ENCODE results near the gene TUBGCP2.

TUBGCP2 gene

DNA sequence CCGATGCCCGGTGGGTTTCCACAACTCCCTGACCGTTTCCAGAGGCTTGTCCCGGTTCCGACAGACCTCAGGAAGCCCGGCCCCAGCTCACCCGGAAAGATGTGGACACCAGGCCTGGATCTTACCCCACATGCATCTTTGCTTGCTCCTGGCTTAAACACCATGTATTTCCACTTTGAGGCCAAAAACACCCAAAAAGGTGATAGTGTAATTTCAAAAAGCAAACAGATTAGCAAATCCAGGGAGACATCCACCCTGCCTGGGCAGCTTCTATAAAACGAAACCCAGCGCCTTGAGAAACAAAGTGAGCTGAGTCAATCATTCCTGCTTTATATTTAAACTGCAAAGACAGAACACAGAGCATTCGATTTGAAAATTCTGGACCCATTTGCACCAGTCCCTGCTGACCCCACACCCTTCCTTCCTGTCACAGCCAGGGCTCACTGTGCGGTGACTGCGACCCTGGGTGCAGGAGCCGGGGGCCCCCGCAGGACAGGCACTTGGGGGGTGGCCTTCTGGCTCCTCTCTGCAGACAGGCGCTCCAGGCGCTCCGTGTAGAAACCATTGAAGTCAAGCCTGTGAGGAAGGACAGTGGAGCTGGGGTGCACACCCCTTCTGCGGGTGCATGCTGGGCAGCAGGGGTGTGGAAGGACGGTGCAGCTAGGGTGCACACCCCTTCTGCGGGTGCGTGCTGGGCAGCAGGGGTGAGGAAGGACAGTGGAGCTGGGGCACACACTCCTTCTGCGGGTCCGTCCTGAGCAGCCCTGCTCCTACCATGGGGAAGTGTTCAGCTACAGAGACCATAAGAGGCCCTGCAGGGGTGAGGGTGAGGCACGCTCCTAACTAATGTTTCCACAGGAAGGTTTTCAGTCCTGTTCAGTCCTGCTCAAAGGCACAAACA is 29.1 kb downstream of the TUBGCP2 start:
- DNase-seq (ENCODE audit: low read depth in 1 of 2, low spot score in 1 of 2), result no peak

DNA sequence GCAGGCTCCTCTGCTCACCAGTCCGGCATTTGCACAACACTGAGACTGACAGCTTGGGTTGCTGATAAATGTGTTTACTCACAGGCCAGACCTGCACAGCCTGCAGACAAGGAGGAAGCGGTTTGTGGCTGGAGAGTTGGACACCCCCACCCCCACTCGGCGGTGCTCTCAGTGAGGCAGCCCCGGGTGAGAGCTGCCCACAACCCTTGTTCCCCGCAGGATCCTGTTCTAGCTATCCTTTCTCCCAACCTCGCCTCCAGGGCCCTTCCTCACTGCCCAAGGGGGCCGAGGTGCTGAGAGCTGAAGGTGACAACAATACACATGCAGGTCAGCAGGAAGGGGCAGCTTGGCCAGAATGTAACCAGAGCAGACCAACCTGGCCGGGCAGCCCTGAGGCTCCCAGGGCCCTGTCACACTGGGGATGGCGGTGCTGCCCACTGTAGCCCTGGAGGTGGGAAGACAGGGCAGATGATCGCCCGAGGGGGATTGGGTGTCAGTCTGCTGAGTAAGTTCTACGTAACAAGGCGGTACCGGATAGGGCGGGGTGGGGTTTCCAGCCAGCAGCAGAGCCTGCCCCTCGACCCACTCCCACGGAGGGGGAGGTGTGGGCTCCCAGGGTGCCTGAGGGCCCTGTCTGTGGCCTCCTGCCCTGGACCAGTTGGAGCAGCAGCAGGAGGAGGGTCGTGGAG is 30.0 kb downstream of the TUBGCP2 start:
- no peak for DNase-seq (ENCODE audit: low read depth in 1 of 2, low spot score in 1 of 2)

GRCh38 chr10:133277993-133278576 is 30.6 kb downstream of the TUBGCP2 start:
- no peak for DNase-seq (ENCODE audit: low read depth in 1 of 2, low spot score in 1 of 2)

- DNase-seq (ENCODE audit: low read depth in 1 of 2, low spot score in 1 of 2), result no peak
Measured at GRCh38 chr10:133277277-133277992, 31.2 kb downstream of the TUBGCP2 start.

DNA sequence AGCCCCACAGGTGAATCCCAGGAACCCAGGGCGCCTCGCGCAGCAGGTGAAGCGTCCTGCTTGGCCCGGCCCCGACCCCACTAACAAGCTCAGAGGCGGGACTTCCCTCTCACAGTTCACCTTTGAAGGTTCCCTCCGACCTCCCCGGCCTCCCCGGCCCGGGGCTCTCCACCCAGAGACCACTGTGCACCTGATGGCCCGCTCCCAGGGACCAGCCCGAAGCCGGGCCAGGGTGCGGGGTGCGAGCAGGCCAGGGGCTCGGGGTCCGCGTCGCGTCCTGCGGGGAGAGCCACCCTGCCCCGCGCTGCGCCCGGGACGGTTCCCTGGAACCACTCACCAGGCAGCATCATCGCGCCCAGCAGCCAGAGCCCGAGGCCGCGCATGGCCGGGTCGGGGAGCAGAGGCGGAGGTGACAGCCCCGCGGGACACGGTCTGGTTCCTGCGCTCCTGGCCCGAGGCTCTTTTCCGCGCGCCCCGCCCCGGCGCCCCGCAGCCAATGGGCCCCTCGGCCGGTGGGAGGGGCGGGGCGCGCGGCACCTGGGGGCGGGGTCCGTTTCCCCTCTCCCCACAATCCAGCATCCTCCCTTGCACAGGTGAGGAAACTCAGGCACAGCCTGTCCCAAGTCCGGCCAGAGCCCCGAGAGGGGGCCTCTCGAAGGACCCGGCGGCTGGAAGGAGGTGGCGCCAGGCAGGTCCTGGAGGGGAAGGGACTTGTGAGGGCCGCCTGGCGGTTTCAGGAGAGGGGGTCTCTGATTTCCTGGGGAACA is 32.1 kb downstream of the TUBGCP2 start, which contains the start of gene ADAM8:
TSS of gene ADAM8 (minus strand) at position 434 of the 767 bp plus-strand sequence. CDS start at position 383, 51 bp downstream.
- peak in 1 of 2 donors; percentile 31 for DNase-seq (ENCODE audit: low read depth in 1 of 2, low spot score in 1 of 2)

DNA sequence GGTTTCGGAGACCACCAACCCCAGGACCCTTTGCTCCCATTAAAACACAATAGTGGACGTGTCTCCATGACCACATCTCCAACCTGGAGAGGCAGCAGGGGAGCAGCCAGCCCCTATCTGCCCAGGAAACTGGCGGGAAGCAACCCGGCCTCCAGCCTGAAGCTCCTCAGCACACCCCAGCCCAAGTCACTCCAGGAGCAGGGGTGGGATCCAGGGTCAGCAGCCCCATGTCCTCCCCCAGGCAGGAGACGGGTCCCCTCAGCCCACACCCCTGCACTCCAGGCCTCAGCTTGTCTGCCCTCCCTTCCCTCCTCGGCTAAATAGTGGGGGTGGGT is 32.6 kb downstream of the TUBGCP2 start:
- DNase-seq (ENCODE audit: low read depth in 1 of 2, low spot score in 1 of 2), result no peak

DNA sequence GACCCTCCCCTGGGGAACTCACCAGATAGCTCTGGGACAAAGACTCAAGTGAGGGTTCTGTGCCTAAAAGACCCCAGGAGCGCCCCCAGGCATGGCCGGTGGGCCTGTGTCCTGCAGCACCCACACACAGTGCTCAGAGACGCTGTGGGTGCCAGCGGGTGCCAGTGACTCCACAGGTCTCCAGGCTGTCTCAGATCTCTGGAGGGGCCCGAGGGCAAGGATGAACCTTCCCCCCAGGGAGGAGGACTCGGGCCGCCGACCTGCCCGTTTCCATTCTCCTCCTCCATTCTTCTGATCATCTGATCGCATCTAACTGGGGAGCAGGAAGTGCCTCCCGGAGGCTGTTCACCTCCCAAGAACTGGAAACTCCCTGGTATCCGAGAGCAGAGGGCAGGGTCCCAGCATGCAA is 33.0 kb downstream of the TUBGCP2 start:
- DNase-seq (ENCODE audit: low read depth in 1 of 2, low spot score in 1 of 2), result no peak

DNA sequence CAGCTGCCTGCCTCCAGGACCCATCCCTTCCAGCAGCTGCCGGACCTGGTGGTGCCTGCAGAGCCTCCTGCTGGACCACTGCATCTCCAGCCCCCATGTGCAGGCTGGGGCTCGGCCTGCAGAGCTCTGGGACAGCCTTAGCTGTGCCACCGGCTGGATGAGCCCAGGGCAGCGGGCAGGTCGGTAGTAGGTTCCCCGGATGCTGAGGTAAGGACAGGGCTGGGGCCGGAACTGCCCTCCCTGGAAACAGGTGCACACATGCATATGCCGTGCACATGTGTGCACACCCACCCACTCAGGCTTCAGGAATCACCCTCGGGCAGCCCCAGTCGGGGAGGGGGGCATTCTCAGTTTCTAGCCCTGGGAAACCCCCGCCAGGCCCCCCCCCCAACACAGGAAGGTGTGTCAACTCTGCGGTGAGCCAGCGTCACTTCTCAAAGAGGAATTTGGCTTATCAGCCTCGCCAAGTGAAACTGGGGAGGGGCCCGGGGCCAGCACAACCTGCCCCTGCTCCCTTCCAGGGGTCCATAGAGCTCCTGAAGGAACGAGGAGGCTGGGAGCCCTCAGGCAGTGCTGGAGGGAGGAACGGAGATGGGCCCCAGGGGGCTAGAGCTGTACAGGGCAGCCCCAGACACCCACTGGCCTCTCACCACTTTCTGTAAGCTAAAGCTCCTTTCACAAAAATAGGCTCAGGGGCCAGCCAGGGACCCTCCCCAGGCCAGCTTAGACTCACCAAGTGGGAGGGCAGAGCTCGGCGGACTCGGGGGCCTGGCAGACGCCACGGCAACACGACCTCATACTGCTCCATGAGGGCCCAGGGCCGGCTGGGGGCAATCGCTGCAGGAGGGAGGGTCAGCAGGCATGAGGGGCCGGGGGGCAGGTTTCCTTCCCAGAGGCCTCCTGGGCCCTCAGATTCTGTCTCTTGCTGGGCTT is 33.7 kb downstream of the TUBGCP2 start:
- DNase-seq (ENCODE audit: low read depth in 1 of 2, low spot score in 1 of 2), result peak; percentile 72 to 84

DNA sequence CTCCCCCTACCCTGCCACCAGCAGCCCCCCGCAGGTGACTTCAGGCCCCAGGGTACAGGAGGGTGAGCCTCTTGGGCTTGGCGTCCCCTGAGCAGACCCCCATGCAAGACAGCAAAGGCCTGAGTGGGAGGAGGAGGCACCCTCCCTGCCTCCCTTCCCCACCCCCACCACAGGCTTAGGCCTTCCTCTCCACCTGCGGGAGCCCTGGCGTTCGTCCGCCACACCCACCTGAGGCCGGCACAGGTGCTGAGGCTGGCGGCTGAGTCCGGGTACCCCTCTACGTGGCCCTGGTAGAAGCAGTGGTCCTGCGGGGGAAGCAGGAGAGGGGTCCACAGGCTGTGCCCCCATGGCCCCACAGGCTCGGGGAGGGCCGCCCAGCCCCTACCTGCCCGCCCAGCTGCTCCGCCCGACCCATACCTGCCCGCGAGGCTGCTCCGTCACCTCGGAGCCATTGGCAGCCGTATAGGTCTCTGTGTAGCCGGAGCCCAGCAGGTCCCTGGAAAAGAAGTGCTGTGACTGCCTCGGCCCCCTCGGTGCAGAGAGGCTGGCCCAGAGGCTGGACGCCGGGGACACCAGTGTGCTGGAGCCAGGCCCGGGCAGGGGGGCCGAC is 35.0 kb downstream of the TUBGCP2 start:
- no peak for DNase-seq (ENCODE audit: low read depth in 1 of 2, low spot score in 1 of 2)

DNA sequence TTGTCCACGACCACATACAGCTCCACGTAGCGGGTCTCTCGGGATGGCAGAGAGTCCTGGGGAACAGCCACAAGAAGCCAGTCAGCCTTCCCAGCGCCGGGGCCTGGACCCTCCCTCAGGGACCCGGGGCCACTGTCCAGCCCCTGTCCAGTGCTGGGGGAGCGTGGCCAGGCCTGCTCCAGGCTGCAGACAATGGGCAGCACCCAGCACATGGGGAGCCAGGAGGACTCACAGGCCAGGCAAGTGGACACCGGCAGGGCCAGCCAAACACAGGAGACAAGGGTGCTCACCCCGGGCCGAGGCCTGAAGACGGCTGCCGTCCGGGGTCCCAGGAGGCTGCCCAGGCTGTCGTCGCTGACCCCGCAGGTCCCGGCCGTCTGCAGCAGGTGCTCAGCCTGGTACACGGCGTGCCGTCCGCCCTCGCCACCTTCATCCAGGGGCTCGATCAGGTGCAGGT is 35.7 kb downstream of the TUBGCP2 start:
- DNase-seq (ENCODE audit: low read depth in 1 of 2, low spot score in 1 of 2), result no peak

- DNase-seq (ENCODE audit: low read depth in 1 of 2, low spot score in 1 of 2), result no peak
Measured at GRCh38 chr10:133272301-133272963, 36.2 kb downstream of the TUBGCP2 start.

DNA sequence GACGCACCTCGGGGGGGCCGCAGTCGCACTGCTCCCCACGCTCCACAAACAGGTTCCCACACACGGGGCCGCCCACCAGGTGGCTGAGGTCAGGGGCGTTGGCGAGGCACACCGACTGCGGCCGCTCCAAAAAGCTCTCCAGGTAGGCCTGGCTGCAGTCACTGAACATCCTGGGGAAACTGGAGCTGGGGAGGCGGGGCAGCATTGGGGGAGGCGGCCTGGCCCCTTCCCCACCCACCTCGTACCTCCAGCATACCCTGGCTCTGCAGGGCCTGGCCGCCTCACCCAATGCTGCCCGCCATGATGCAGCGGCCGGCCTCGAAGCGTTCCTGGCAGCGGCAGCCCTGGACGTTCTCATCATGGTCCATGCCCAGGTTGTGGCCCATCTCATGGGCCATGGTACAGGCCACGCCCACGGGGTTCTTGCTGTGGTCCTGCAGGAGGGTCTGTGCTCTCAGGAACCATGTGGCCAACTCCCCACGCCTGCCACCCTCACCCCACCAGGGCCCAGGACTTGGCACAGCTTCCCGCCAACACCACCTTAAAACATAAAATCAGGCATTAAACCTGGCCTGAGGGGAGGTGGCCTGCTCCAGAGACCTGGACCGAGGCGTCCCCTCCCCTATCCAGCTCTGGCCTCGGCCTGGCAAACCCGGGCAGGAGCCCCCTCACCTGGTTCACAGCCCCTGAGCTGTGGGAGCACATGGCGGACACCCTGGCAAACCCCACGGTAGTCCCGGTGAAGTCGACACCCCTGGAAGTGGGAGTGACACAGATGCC is 37.0 kb downstream of the TUBGCP2 start:
- no peak for DNase-seq (ENCODE audit: low read depth in 1 of 2, low spot score in 1 of 2)

DNA sequence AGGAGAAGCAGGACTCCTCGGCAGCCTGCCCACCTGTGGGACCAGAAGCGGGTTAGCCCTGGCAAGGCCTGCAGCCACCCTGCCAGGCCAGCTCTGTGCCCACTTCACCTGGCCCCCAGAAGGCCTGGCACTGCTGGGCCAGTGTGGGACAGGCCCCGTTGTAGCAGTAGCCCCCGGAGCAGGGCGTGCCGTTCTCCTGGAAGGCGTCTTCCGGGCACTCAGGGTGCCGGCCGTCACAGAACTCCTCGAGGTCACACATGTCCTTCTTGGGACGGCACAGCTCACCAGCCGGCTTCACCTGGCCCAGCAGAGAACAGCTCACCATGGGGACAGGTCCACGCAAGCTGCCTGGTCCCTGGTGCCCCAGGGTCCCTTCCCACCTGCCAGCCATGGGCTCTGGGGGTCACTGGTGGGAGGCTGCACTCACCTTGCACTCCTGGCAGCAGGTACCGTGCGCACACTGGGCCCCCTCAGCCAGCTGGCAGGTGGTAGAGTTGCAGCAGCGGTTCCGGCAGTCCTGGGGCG is 37.8 kb downstream of the TUBGCP2 start:
- no peak for DNase-seq (ENCODE audit: low read depth in 1 of 2, low spot score in 1 of 2)

- DNase-seq (ENCODE audit: low read depth in 1 of 2, low spot score in 1 of 2), result no peak
Measured at GRCh38 chr10:133270204-133270603, 38.5 kb downstream of the TUBGCP2 start.

- DNase-seq (ENCODE audit: low read depth in 1 of 2, low spot score in 1 of 2), result no peak
Measured at GRCh38 chr10:133269367-133269766, 39.3 kb downstream of the TUBGCP2 start.

DNA sequence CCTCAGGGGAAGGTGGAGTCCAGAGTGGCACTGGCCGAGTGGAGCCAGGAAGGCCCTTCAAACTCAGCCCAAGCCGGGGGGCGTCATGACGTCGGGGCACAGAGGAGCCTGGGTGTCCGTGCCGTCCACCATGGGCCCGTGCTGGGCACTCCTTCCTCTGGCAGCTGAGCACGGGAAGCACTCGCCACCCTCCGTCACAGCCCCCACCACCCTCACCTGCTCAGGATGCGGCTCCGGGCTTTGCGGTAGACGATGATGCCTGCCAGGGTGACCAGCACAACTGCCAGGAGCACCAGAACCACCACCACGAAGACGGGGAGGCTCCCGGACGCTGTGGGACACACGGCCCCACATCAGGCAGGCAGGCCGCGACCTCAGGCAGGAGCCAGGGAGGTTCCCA is 40.1 kb downstream of the TUBGCP2 start:
- no peak for DNase-seq (ENCODE audit: low read depth in 1 of 2, low spot score in 1 of 2)

- DNase-seq (ENCODE audit: low read depth in 1 of 2, low spot score in 1 of 2), result no peak
Measured at GRCh38 chr10:133267829-133268228, 40.8 kb downstream of the TUBGCP2 start.
